Trophoblast cell (in vitro differentiated cells and primary cell): ENCODE data around the gene RAB10.
"Not testable (repeated sequence)": the region's sequence is repeated elsewhere in the genome, so short reads cannot be mapped to it uniquely, and the experiment has no call there.

Experiments used
- DNase-seq, 2 donors: peaks; one replicate each; pipeline ENCODE4 v3.0.0-alpha.2; 2016
- H2AFZ ChIP-seq: 2 replicates; pipeline ENCODE4 v1.6.1; 2013; ENCODE audit warnings: low read length, moderate library complexity, mild to moderate bottlenecking; ENCODE audit not compliant: insufficient read depth, poor library complexity
- H2AK5ac ChIP-seq: 2 replicates; pipeline ENCODE4 v1.6.1; 2013; ENCODE audit warnings: mild to moderate bottlenecking, low read length
- H2BK120ac ChIP-seq: 2 replicates; pipeline ENCODE4 v1.6.1; 2013; ENCODE audit warnings: low read length, mild to moderate bottlenecking, moderate library complexity; ENCODE audit not compliant: insufficient read depth, poor library complexity
- H2BK12ac ChIP-seq: 2 replicates; pipeline ENCODE4 v1.6.1; 2013; ENCODE audit warnings: mild to moderate bottlenecking, low read length, moderate library complexity
- H2BK5ac ChIP-seq: 2 replicates; pipeline ENCODE4 v1.6.1; 2013; ENCODE audit warnings: low read length, low read depth, moderate library complexity, mild to moderate bottlenecking; ENCODE audit not compliant: poor library complexity
- H3K14ac ChIP-seq: 2 replicates; pipeline ENCODE4 v1.6.1; 2013; ENCODE audit warnings: mild to moderate bottlenecking, low read length
- H3K18ac ChIP-seq: 2 replicates; pipeline ENCODE4 v1.6.1; 2013; ENCODE audit warnings: mild to moderate bottlenecking, low read length
- H3K23ac ChIP-seq: 2 replicates; pipeline ENCODE4 v1.6.1; 2013; ENCODE audit warnings: low read length
- H3K27ac ChIP-seq: 2 replicates; pipeline ENCODE4 v1.5.1; 2013; ENCODE audit warnings: low read depth, mild to moderate bottlenecking, inconsistent platforms, low read length, moderate library complexity
- H3K27me3 ChIP-seq: 2 replicates; pipeline ENCODE4 v1.6.1; 2013; ENCODE audit warnings: inconsistent platforms, mild to moderate bottlenecking, low read length, moderate library complexity; ENCODE audit not compliant: insufficient read depth
- H3K36me3 ChIP-seq, 2 experiments: 1 replicate in 1 of 2; 2 replicates in 1 of 2; pipeline ENCODE4 v1.6.1; 2013; ENCODE audit warnings: low read length in 2 of 2, mild to moderate bottlenecking in 2 of 2, moderate library complexity in 1 of 2; ENCODE audit not compliant: insufficient read depth in 2 of 2, control insufficient read depth in 1 of 2
- H3K4ac ChIP-seq: 2 replicates; pipeline ENCODE4 v1.6.1; 2013; ENCODE audit warnings: low read depth, mild to moderate bottlenecking, low read length, moderate library complexity
- H3K4me1 ChIP-seq, 2 experiments: 1 replicate in 1 of 2; 2 replicates in 1 of 2; pipeline ENCODE4 v1.6.1; 2013; ENCODE audit warnings: low read length in 2 of 2, mild to moderate bottlenecking in 2 of 2, moderate library complexity in 1 of 2; ENCODE audit not compliant: insufficient read depth in 2 of 2, control insufficient read depth in 1 of 2
- H3K4me2 ChIP-seq: 2 replicates; pipeline ENCODE4 v1.6.1; 2013; ENCODE audit warnings: inconsistent platforms, mild to moderate bottlenecking, low read length, moderate library complexity
- H3K4me3 ChIP-seq: 2 replicates; pipeline ENCODE4 v1.5.1; 2013; ENCODE audit warnings: mild to moderate bottlenecking, low read depth, low read length, inconsistent platforms
- H3K79me1 ChIP-seq: one replicate; pipeline ENCODE4 v1.6.1; 2013; ENCODE audit warnings: low read length
- H3K79me2 ChIP-seq: 2 replicates; pipeline ENCODE4 v1.6.1; 2013; ENCODE audit warnings: low read length, mild to moderate bottlenecking; ENCODE audit not compliant: control insufficient read depth, insufficient read depth, poor library complexity
- H3K9ac ChIP-seq: 2 replicates; pipeline ENCODE4 v1.6.1; 2013; ENCODE audit warnings: mild to moderate bottlenecking, low read length
- H3K9me3 ChIP-seq: 2 replicates; pipeline ENCODE4 v1.6.1; 2013; ENCODE audit warnings: low read depth, mild to moderate bottlenecking, control low read depth, inconsistent platforms, low read length; ENCODE audit not compliant: insufficient read depth
- H4K12ac ChIP-seq: 2 replicates; pipeline ENCODE4 v1.6.1; 2013; ENCODE audit warnings: low read depth, mild to moderate bottlenecking, low read length, moderate library complexity
- H4K8ac ChIP-seq: 2 replicates; pipeline ENCODE4 v1.6.1; 2013; ENCODE audit warnings: low read depth, mild to moderate bottlenecking, low read length, moderate library complexity
- H4K91ac ChIP-seq: one replicate; pipeline ENCODE4 v1.6.1; 2013; ENCODE audit warnings: low read depth, mild to moderate bottlenecking, low read length, moderate library complexity
- WGBS: extraction: QIAGEN DNeasy Blood & Tissue Kit; methylation state at CpG from one replicate; pipeline ENCODE4 v1.1.7; 2013; ENCODE audit warnings: missing lambda C conversion rate; ENCODE audit not compliant: insufficient read length, insufficient coverage; ENCODE audit errors: extremely low coverage; 5-methylcytosine and 5-hydroxymethylcytosine counted together

RAB10 gene

GRCh38 chr2:26100384-26100783, 66.5 kb downstream of the RAB10 start:
- Histone ChIP-seq H3K9me3 (no peaks in the 10 kb centered on the region), H2BK5ac (no peak overlapping the region), H3K18ac (no peak overlapping the region), H4K91ac (no peak overlapping the region), H3K23ac (no peak overlapping the region), H3K4me2 (no peak overlapping the region), H3K4me3 (no peak overlapping the region), H3K9ac (no peak overlapping the region), H4K12ac (no peak overlapping the region), H2BK120ac (no peak overlapping the region), H2BK12ac (no peak overlapping the region), H3K27ac (no peak overlapping the region), H3K79me2 (peaks cover under 1% of the 10 kb centered on the region), H3K4ac (no peak overlapping the region), H2AK5ac (no peak overlapping the region), H2AFZ (no peak overlapping the region), H3K14ac (no peak overlapping the region), H4K8ac (no peak overlapping the region), H3K36me3 (peaks cover 8 to 16% of the 10 kb centered on the region in 2 experiments), H3K4me1 (no peaks in the 10 kb centered on the region), H3K27me3 (no peaks in the 10 kb centered on the region), H3K79me1 (no peaks in the 10 kb centered on the region)
- no CpG with 5 or more reads among the region's 1 CpG for WGBS
- no peak for DNase-seq

- H3K9ac ChIP-seq: no peak overlapping the region
- H3K4me1 ChIP-seq: no peaks in the 10 kb centered on the region
- no peak overlapping the region for H3K4ac ChIP-seq
- no peak overlapping the region for H2BK12ac ChIP-seq
- H2BK120ac ChIP-seq: no peak overlapping the region
- no peak overlapping the region for H4K91ac ChIP-seq
- H3K23ac ChIP-seq: no peak overlapping the region
- no CpG with 5 or more reads among the region's 4 CpGs for WGBS
- H3K4me2 ChIP-seq: no peak overlapping the region
- H3K9me3 ChIP-seq: no peaks in the 10 kb centered on the region
- H3K18ac ChIP-seq: no peak overlapping the region
- DNase-seq: no peak
- H2BK5ac ChIP-seq: no peak overlapping the region
- no peaks in the 10 kb centered on the region for H3K27me3 ChIP-seq
- H3K14ac ChIP-seq: no peak overlapping the region
- H3K4me3 ChIP-seq: no peak overlapping the region
- no peaks in the 10 kb centered on the region for H3K79me2 ChIP-seq
- no peaks in the 10 kb centered on the region for H3K79me1 ChIP-seq
- no peak overlapping the region for H2AK5ac ChIP-seq
- H4K8ac ChIP-seq: no peak overlapping the region
- H2AFZ ChIP-seq: no peak overlapping the region
- H3K36me3 ChIP-seq: peaks cover 7 to 8% of the 10 kb centered on the region in 2 experiments
- no peak overlapping the region for H4K12ac ChIP-seq
- no peak overlapping the region for H3K27ac ChIP-seq
Measured at GRCh38 chr2:26103752-26104151, 69.9 kb downstream of the RAB10 start.

- H3K4me2 ChIP-seq, H3K27ac ChIP-seq, H3K18ac ChIP-seq, H3K14ac ChIP-seq, H3K4ac ChIP-seq, H2BK12ac ChIP-seq, H2BK5ac ChIP-seq, H2BK120ac ChIP-seq, H3K27me3 ChIP-seq, H3K79me1 ChIP-seq, H4K12ac ChIP-seq, H3K9ac ChIP-seq, H4K91ac ChIP-seq, H2AFZ ChIP-seq, H3K4me3 ChIP-seq, H3K4me1 ChIP-seq, H3K79me2 ChIP-seq, DNase-seq, H4K8ac ChIP-seq, H3K9me3 ChIP-seq, H3K23ac ChIP-seq, H2AK5ac ChIP-seq: not testable (repeated sequence)
- no CpG with 5 or more reads among the region's 6 CpGs for WGBS
- H3K36me3 ChIP-seq: peaks cover 14 to 15% of the 10 kb centered on the region in 2 experiments
Measured at GRCh38 chr2:26108701-26109100, 74.8 kb downstream of the RAB10 start.

GRCh38 chr2:26112201-26112600, 78.3 kb downstream of the RAB10 start:
- Histone ChIP-seq H3K23ac (no peak overlapping the region), H3K9ac (no peak overlapping the region), H2BK12ac (no peak overlapping the region), H3K27me3 (no peaks in the 10 kb centered on the region), H3K27ac (no peak overlapping the region), H3K9me3 (no peaks in the 10 kb centered on the region), H4K12ac (no peak overlapping the region), H2AK5ac (no peak overlapping the region), H3K4me2 (no peak overlapping the region), H3K4me3 (no peak overlapping the region), H4K8ac (no peak overlapping the region), H2BK5ac (no peak overlapping the region), H3K36me3 (peaks cover 10 to 16% of the 10 kb centered on the region in 2 experiments), H2AFZ (no peak overlapping the region), H4K91ac (no peak overlapping the region), H3K18ac (no peak overlapping the region), H3K4ac (no peak overlapping the region), H2BK120ac (no peak overlapping the region), H3K79me1 (no peaks in the 10 kb centered on the region), H3K4me1 (no peaks in the 10 kb centered on the region), H3K79me2 (no peaks in the 10 kb centered on the region), H3K14ac (no peak overlapping the region)
- DNase-seq: no peak
- no CpG with 5 or more reads among the region's 1 CpG for WGBS
